CD14-positive monocyte (primary cell): ENCODE data around the gene DEPDC4. TPM values are rescaled to one million over a fixed set of nuclear protein-coding genes. Genes with fewer than 3 reads are reported as not detected.
A peak's percentile ranks its signal among the peaks of the same experiment; 100 is the strongest.

ENCODE experiments used
- DNase-seq, 3 donors: peaks; one replicate each; pipeline ENCODE4 v3.0.0-alpha.2; 2011 to 2022
- H2AFZ ChIP-seq: 2 replicates; pipeline ENCODE4 v1.6.0; 2012; ENCODE audit warnings: mild to moderate bottlenecking, low read depth, low read length, inconsistent platforms; ENCODE audit not compliant: insufficient read depth, poor library complexity, severe bottlenecking
- H3K27ac ChIP-seq, 2 donors: 1 replicate in 1 of 2; 2 replicates in 1 of 2; pipeline ENCODE4 v1.5.1; 2012 to 2013; ENCODE audit warnings: low read length in 2 of 2, control low read depth in 1 of 2, inconsistent platforms in 1 of 2, low read depth in 1 of 2, mild to moderate bottlenecking in 1 of 2
- H3K27me3 ChIP-seq, 2 donors: one replicate each; pipeline versions ENCODE4 v1.6.0 to v1.6.1; 2011 to 2013; ENCODE audit warnings: low read length in 2 of 2; ENCODE audit not compliant: control insufficient read depth in 2 of 2, insufficient read depth in 2 of 2
- H3K36me3 ChIP-seq, 2 donors: replicated peaks in 1 of 2; 1 replicate in 1 of 2; 2 replicates in 1 of 2; pipeline versions ENCODE4 v1.5.1 to v1.6.1; 2012 to 2013; ENCODE audit warnings: low read length in 2 of 2, control low read depth in 1 of 2, inconsistent platforms in 1 of 2, mild to moderate bottlenecking in 1 of 2; ENCODE audit not compliant: insufficient read depth in 2 of 2, control insufficient read depth in 1 of 2
- H3K4me1 ChIP-seq, 2 donors: 1 replicate in 1 of 2; 2 replicates in 1 of 2; pipeline versions ENCODE4 v1.5.1 to v1.6.1; 2012 to 2013; ENCODE audit warnings: low read length in 2 of 2, control low read depth in 1 of 2, inconsistent platforms in 1 of 2, mild to moderate bottlenecking in 1 of 2, moderate library complexity in 1 of 2; ENCODE audit not compliant: insufficient read depth in 2 of 2, control insufficient read depth in 1 of 2
- H3K4me2 ChIP-seq: replicated peaks from 2 replicates; pipeline ENCODE3; 2012; ENCODE audit warnings: low read length, moderate library complexity, mild to moderate bottlenecking; ENCODE audit not compliant: poor library complexity, severe bottlenecking; ENCODE audit errors: extremely low read depth
- H3K4me3 ChIP-seq, 3 experiments: fragments of 200-600 bp in 1 of 3; sonication (generic) in 1 of 3; replicated peaks in 1 of 3; 1 replicate in 2 of 3; 2 replicates in 1 of 3; pipeline ENCODE4 v1.5.1; 2011 to 2013; ENCODE audit warnings: low read length in 3 of 3, mild to moderate bottlenecking in 3 of 3, control low read depth in 2 of 3, low read depth in 2 of 3, inconsistent platforms in 1 of 3, moderate library complexity in 1 of 3
- H3K79me2 ChIP-seq: 2 replicates; pipeline ENCODE4 v1.6.0; 2012; ENCODE audit warnings: mild to moderate bottlenecking, control low read depth, inconsistent platforms, low read length, moderate library complexity; ENCODE audit not compliant: insufficient read depth
- H3K9ac ChIP-seq: 2 replicates; pipeline ENCODE4 v1.6.0; 2017; ENCODE audit warnings: low read length, mild to moderate bottlenecking; ENCODE audit not compliant: insufficient read depth, poor library complexity, severe bottlenecking
- H3K9me3 ChIP-seq, 2 donors: replicated peaks in 1 of 2; 1 replicate in 1 of 2; 2 replicates in 1 of 2; pipeline versions ENCODE4 v1.5.1 to v1.6.1; 2012 to 2013; ENCODE audit warnings: low read length in 2 of 2, control low read depth in 1 of 2; ENCODE audit not compliant: control insufficient read depth in 1 of 2, insufficient read depth in 1 of 2
- H4K20me1 ChIP-seq: 2 replicates; pipeline ENCODE4 v1.6.0; 2012; ENCODE audit warnings: mild to moderate bottlenecking, low read length, control low read depth, moderate library complexity; ENCODE audit not compliant: insufficient read depth
- H3K27ac Mint-ChIP-seq, 7 donors: one replicate each; pipeline ENCODE4 v1.8.0; 2020; ENCODE audit warnings: mild to moderate bottlenecking in 7 of 7, mixed read lengths in 7 of 7, moderate library complexity in 6 of 7, inconsistent platforms in 2 of 7
- H3K27me3 Mint-ChIP-seq, 3 donors: one replicate each; pipeline ENCODE4 v1.8.0; 2021 to 2022; ENCODE audit warnings: low read depth in 3 of 3, mild to moderate bottlenecking in 3 of 3, mixed read lengths in 3 of 3, moderate library complexity in 3 of 3, inconsistent platforms in 1 of 3
- H3K36me3 Mint-ChIP-seq, 2 donors: one replicate each; pipeline ENCODE4 v1.8.0; 2020; ENCODE audit warnings: mixed read lengths in 2 of 2, inconsistent platforms in 1 of 2, mild to moderate bottlenecking in 1 of 2
- H3K4me1 Mint-ChIP-seq: one replicate; pipeline ENCODE4 v1.8.0; 2020; ENCODE audit warnings: mild to moderate bottlenecking, mixed read lengths
- H3K4me3 Mint-ChIP-seq, 2 donors: one replicate each; pipeline ENCODE4 v1.8.0; 2020; ENCODE audit warnings: mild to moderate bottlenecking in 2 of 2, mixed read lengths in 2 of 2, moderate library complexity in 1 of 2
- H3K9me3 Mint-ChIP-seq, 7 donors: one replicate each; pipeline ENCODE4 v1.8.0; 2020 to 2022; ENCODE audit warnings: mixed read lengths in 7 of 7, mild to moderate bottlenecking in 6 of 7, moderate library complexity in 6 of 7, inconsistent platforms in 2 of 7
- WGBS: methylation state at CpG from one replicate; pipeline ENCODE4 v1.1.5; 2013; ENCODE audit warnings: missing lambda C conversion rate; ENCODE audit not compliant: insufficient coverage; 5-methylcytosine and 5-hydroxymethylcytosine counted together
- intact Hi-C, 2 donors: fragments of 100-400 bp; cut with micrococcal nuclease; formaldehyde crosslinking; loops; one replicate each; pipeline versions ENCODE4 v1.15.0 to v1.15.1; 2023
- polyA plus RNA-seq, 3 donors: library from polyadenylated mRNA; depleted of rRNA in 1 of 3; unstranded in 2 of 3; stranded (reverse) in 1 of 3; fragments of 300-500 nt in 2 of 3; fragments of >200 nt in 1 of 3; fragmentation: Illumina TruSeq in 2 of 3; gene quantifications; 1 replicate in 2 of 3; 2 replicates in 1 of 3; pipeline ENCODE4 v1.2.3, GENCODE V29; 2012 to 2021
- TF ChIP-seq, protein P1 (sequence below): fragments of 200-600 bp; IDR thresholded peaks from one replicate; pipeline ENCODE4 v1.8.0; 2022; ENCODE audit warnings: antibody characterized with exemption, mild to moderate bottlenecking

The DEPDC4 gene
- polyA plus RNA-seq, 3 donors: 0.25 TPM; not detected in 2

DNA sequence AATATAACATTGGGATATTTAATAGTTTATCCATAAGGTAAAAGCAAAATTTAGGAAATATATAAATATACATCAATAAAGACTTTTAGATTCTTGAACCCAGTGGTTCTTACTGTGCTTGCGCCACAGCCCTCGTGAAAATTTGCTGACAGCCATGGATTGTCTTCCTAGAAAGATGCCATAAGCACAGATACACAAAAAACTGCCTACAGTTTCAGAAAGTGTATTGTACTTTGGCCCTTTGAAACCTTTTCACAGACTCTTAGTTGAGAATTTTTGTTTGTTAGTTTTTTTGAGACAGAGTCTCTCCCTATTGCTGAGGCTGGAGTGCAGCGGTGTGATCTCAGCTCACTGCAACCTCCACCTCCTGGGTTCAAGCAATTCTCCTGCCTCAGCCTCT is 28.1 kb downstream of the DEPDC4 start:
- H3K4me2 ChIP-seq: no peak overlapping the region
- Mint-ChIP-seq H3K36me3 (no peaks in the 10 kb centered on the region), H3K27me3 (no peaks in the 10 kb centered on the region), H3K9me3 (no peaks in the 10 kb centered on the region), H3K27ac (no peak overlapping the region), H3K4me3 (no peak overlapping the region), H3K4me1 (no peaks in the 10 kb centered on the region)
- no peak overlapping the region for H3K27ac ChIP-seq
- no peak overlapping the region for H3K9ac ChIP-seq
- DNase-seq: no peak
- no peaks in the 10 kb centered on the region for H4K20me1 ChIP-seq
- no peaks in the 10 kb centered on the region for H3K27me3 ChIP-seq
- TF ChIP-seq, protein P1, sequence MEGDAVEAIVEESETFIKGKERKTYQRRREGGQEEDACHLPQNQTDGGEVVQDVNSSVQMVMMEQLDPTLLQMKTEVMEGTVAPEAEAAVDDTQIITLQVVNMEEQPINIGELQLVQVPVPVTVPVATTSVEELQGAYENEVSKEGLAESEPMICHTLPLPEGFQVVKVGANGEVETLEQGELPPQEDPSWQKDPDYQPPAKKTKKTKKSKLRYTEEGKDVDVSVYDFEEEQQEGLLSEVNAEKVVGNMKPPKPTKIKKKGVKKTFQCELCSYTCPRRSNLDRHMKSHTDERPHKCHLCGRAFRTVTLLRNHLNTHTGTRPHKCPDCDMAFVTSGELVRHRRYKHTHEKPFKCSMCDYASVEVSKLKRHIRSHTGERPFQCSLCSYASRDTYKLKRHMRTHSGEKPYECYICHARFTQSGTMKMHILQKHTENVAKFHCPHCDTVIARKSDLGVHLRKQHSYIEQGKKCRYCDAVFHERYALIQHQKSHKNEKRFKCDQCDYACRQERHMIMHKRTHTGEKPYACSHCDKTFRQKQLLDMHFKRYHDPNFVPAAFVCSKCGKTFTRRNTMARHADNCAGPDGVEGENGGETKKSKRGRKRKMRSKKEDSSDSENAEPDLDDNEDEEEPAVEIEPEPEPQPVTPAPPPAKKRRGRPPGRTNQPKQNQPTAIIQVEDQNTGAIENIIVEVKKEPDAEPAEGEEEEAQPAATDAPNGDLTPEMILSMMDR: no peak
- intact Hi-C loops: no loop called here
- WGBS: no CpG with 5 or more reads among the region's 3 CpGs
- no peaks in the 10 kb centered on the region for H3K9me3 ChIP-seq
- H2AFZ ChIP-seq: no peak overlapping the region
- H3K4me1 ChIP-seq: no peaks in the 10 kb centered on the region
- H3K4me3 ChIP-seq: no peak overlapping the region
- no peaks in the 10 kb centered on the region for H3K79me2 ChIP-seq
- no peaks in the 10 kb centered on the region for H3K36me3 ChIP-seq

DNA sequence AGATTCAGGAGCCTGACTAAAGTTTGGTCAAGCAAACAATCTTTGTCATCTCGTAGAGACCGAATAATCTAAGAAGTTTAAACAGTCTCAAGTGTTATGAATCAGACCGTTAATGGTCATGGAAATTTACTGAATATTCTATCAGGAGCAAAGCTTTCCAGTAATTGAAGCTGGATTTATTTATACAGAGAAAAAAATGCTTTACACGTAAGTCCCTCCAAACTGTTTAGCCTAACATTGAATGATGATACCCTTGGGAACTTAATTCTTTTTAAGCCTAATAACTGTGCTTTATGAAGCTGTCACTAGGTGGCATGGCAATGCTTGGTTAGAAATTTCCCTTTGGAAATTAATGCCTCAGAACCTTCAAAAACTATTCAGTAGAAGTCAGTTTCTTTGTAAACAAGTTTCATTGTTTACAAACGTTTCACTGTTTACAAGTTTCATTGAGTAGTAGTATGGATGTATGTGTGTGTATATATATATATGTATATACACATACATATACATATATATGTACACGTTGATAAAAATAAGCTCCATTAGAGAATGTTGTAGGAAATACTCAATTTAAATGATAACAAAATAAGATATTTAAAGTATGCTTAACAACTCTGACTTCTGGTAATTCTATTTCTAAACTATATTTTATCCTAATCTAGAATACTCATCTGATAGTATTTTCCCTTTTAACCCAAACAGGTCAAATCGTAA is 32.1 kb downstream of the DEPDC4 start:
- Histone ChIP-seq H3K9me3 (no peaks in the 10 kb centered on the region), H3K4me2 (no peak overlapping the region), H2AFZ (no peak overlapping the region), H3K27me3 (no peaks in the 10 kb centered on the region), H3K79me2 (no peaks in the 10 kb centered on the region), H3K4me3 (no peak overlapping the region), H3K4me1 (peaks cover 0 to 1% of the 10 kb centered on the region in 2 donors), H3K27ac (no peak overlapping the region), H4K20me1 (no peaks in the 10 kb centered on the region), H3K9ac (no peak overlapping the region), H3K36me3 (no peaks in the 10 kb centered on the region)
- H3K4me1 Mint-ChIP-seq: peaks cover 4% of the 10 kb centered on the region
- intact Hi-C loops: no loop called here
- H3K9me3 Mint-ChIP-seq: no peaks in the 10 kb centered on the region
- peak; percentile 3 to 37 (median 11) for DNase-seq
- H3K27ac Mint-ChIP-seq: no peak overlapping the region
- H3K4me3 Mint-ChIP-seq: no peak overlapping the region
- TF ChIP-seq, protein P1: peak; percentile 76
- 60% methylated on average over 1 of the region's 7 CpGs for WGBS
- H3K27me3 Mint-ChIP-seq: peaks cover 0 to 2% (median 2%) of the 10 kb centered on the region in 3 donors
- H3K36me3 Mint-ChIP-seq: no peaks in the 10 kb centered on the region
